HG03095 (cell line): ENCODE results near the gene PRSS53.
A peak's percentile ranks its signal among the peaks of the same experiment; 100 is the strongest.

ENCODE experiments used
- ATAC-seq: cut with Tn5 transposase; IDR thresholded peaks from one replicate; pipeline ENCODE4 v1.9.1; 2021; ENCODE audit warnings: moderate library complexity; ENCODE audit not compliant: unreplicated experiment

PRSS53 gene

GRCh38 chr16:31099860-31100638 lies 11.3 kb upstream of the PRSS53 start:
- ATAC-seq: no peak

- ATAC-seq: peak; percentile 81
These were observed 5.8 kb upstream of the PRSS53 start, which contains the start of gene VKORC1 for GRCh38 chr16:31094424-31095120. Gene VKORC1, minus strand, starts transcription at chr16:31094797. Its CDS starts 68 bp downstream, at chr16:31094729.

- ATAC-seq: peak; percentile 2
These were observed 5.3 kb upstream of the PRSS53 start for GRCh38 chr16:31094088-31094423.

DNA sequence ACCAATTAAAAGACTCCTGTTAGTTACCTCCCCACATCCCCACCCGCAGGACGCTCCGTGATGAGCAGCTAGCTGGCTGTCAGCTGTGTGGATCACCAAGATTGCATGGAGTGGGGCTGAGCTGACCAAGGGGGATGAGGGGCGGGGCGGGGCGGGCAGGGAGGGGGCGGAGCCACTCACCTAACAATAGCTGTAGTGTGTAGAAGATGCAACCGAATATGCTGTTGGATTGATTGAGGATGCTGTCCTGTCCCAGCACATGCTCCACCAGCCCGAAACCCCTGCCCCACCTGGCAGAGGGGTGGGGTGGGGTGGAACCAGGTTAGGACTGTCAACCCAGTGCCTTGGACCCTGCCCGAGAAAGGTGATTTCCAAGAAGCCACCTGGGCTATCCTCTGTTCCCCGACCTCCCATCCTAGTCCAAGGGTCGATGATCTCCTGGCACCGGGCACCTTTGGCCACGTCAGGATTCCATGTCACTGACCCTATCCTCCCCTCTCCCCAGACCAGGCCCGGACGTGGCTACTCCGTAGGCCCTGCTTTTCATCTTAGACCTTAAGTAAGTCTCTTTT lies 4.5 kb upstream of the PRSS53 start:
- no peak for ATAC-seq

GRCh38 chr16:31092330-31092729 lies 3.6 kb upstream of the PRSS53 start:
- no peak for ATAC-seq

GRCh38 chr16:31090540-31090939 lies 1.8 kb upstream of the PRSS53 start:
- ATAC-seq: no peak

GRCh38 chr16:31089199-31089598 lies 456 bp upstream of the PRSS53 start:
- ATAC-seq: no peak

DNA sequence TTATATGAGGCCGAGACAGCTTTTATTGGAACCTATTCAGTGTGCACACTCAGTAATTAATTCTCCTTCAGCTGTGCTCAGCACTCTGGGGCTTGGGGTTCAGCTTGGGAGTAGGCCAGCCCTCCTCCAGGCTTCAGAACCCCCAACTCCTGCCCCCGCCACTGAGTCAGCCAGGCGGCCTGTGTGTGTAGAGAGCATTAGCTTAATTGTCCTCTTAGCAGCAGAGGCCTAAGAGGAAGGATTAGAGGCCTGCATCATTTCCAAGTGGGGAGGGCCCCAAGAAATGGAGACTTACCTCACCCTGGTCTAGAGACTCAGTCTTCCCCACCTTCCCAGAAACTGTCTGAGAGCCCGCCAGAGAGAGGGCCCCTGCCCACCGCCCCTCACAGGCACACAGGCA lies 772 bp downstream of the PRSS53 start:
- ATAC-seq: no peak

- no peak for ATAC-seq
These were observed 1.3 kb downstream of the PRSS53 start for GRCh38 chr16:31087481-31087880.

DNA sequence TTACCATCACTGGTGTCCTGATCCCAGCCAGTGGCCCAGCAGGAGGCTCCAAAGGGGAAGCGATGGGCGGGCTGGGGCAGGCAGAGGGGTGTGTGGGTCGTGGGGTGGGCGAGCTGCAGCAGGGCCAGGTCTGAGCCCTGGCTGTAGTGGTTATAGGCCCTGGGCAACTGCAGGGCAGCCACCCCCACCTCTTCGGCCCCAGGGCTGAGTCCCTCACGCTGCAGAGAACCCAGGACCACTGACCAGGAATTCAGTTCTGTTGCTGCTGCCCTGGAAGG lies 2.2 kb downstream of the PRSS53 start:
- ATAC-seq: no peak

GRCh38 chr16:31085873-31086628 lies 2.7 kb downstream of the PRSS53 start:
- ATAC-seq: no peak

- no peak for ATAC-seq
These were observed 3.3 kb downstream of the PRSS53 start for GRCh38 chr16:31085411-31085810.

DNA sequence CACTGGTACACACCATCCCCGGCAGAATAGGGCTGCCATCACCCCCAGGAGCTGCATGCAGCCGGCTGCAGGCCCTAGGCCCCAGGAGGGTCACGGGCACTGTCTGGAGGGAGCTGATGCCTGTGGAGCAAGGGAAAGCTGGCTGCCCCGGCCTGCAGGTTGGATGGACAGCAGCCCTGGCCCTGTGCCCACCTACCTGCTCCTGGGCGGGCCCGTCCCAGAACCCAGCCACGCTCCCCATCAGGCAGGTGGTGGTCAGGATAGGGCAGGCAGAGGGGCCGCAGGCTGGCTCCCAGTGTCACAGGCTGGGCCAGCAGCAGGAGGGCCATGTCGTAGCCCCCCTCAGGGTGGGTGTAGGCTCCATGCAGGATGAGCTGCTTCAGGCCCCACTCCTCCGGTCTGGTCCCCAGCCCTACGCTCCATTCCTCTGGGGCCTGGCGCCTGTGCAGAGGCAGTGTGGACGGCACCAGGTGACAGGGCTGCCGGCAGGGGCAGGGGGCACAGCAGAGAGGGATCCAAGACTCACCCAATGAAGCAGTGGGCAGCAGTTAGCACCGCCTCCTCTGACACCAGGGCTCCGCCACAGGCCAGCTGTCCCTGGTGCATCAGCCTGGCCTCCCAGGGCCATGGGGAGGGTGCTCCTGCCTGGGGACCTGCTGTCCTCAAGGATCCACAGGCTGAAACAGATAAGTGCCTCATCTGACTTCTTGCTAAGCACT lies 4.0 kb downstream of the PRSS53 start:
- ATAC-seq: no peak

- ATAC-seq: no peak
These were observed 4.8 kb downstream of the PRSS53 start for GRCh38 chr16:31083981-31084380.

- no peak for ATAC-seq
These were observed 5.2 kb downstream of the PRSS53 start for GRCh38 chr16:31083556-31083955.

DNA sequence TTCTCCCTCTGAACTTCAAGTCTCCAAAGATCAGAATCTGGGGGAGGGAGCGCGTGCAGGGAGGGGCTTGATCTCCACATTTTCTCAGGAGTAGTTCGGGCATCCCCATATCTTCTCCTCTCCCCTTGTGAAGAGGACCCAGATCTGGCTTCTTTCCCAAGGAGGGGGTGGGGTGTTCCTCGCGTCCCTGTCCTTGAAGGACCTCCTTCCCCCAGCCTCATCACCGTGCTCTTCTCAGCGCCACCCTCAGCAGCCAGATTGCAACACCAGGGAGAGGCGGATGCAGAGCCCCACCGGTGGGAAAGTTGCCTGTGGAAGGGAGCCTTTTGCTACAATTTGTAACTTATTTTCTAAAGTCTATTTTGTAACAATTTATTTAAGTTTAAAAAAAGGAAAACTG lies 5.7 kb downstream of the PRSS53 start:
- no peak for ATAC-seq

DNA sequence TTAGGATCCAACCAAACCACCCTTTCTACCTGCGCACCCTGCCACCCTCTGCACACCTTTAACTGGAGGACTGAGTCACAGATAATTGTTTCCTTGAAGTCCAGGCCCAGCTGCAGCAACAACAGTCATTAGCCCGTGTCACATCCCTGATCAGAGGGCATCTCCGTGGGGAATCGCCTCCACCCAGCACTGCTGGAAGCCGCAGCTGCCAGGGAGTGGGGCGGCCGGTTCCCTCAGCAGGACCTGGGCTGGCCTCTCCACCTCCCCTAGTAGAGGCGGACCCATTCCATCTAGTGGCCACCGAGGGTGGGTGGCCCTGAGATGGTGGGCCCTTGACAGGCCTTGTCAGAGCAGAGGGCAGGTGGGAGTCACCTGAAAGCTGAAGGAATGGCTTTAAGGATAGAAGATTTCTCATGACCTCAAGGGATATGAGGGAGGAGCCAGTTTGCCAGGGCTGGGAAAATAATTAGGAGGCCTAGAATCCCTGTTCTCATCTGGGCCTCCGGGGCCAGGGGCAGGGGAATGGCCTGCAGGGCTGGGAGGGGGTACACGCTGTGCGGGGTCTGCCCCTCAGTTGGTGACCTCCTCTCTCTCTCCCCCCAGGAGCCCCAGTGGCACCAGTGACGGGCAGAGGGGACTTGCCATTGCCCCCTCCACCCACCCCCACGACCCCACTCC lies 6.2 kb downstream of the PRSS53 start:
- no peak for ATAC-seq

DNA sequence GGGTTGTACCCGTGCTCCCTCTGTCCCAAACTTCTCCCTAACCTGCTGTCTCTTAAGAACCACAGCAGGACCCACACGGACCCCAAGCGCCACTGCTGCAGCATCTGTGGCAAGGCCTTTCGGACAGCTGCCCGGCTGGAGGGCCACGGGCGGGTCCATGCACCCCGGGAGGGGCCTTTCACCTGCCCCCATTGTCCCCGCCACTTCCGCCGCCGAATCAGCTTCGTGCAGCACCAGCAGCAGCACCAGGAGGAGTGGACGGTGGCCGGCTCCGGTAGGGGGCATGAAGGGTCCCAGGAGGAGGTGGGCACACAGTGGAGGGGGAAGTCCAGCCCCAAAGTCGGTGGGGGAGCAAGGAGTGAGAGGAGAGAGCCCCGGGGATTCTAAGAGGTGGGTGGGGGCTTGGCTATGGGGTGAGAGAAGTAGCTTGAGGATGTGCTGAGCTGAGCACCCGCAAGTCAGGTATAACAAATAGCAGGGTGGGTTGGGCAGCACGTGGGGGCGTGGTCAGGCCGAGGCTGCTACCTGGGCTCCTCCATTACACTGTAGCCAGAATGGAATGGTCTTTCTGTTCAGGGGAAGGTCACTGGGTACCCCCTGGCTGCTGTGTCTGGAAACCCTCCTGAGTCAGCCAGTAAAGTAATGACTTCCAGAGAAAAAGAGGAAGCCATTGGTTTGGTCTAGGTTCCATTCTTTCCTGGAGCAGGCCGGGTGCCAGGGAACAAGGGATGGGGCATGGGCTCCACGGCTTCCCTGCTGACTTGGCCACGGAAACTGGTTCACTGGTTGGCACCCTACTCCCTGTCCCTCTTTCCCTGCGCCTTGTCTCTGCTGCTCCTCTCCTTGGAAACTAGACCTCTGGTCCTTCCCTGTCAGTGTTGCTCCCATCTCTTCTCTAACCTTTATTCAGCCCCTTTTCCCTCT lies 7.1 kb downstream of the PRSS53 start:
- no peak for ATAC-seq

- ATAC-seq: no peak
These were observed 7.9 kb downstream of the PRSS53 start for GRCh38 chr16:31080756-31081419.
